ENCODE data around the gene ARL8B.

The ARL8B gene

DNA sequence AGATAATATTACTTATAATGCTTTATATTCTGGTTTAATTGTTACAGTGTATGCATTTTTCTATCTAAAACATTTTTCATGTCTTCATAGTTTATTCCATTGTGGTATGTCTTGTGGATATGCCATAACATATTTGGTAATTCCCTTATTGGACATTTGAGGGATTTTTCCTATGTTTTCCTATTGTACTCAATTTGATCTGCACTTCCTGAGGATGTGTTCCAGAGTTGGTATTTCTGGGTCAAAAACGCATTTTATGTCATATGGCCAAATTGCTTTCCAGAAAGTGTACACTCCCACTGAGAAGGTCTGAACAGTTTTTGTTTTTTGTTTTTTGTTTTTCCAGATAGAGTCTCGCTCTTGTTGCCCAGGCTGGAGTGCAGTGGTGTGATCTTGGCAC, 6.8 kb downstream of the ARL8B start:
- TF ChIP-seq, protein P1, sequence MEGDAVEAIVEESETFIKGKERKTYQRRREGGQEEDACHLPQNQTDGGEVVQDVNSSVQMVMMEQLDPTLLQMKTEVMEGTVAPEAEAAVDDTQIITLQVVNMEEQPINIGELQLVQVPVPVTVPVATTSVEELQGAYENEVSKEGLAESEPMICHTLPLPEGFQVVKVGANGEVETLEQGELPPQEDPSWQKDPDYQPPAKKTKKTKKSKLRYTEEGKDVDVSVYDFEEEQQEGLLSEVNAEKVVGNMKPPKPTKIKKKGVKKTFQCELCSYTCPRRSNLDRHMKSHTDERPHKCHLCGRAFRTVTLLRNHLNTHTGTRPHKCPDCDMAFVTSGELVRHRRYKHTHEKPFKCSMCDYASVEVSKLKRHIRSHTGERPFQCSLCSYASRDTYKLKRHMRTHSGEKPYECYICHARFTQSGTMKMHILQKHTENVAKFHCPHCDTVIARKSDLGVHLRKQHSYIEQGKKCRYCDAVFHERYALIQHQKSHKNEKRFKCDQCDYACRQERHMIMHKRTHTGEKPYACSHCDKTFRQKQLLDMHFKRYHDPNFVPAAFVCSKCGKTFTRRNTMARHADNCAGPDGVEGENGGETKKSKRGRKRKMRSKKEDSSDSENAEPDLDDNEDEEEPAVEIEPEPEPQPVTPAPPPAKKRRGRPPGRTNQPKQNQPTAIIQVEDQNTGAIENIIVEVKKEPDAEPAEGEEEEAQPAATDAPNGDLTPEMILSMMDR (IDR thresholded peaks at IDR 0.05): no peak
- H3K4me3 ChIP-seq (ENCODE audit: low read depth, low read length): no peak overlapping the region
- H3K27ac ChIP-seq: no peak overlapping the region
- no peak overlapping the region for H2AFZ ChIP-seq
- peaks cover 38% of the 10 kb centered on the region for H3K79me2 ChIP-seq
- H3K9me3 ChIP-seq (ENCODE audit: control insufficient read depth, low read length): no peaks in the 10 kb centered on the region
- no peak overlapping the region for H3K9ac ChIP-seq
- H3K4me2 ChIP-seq (ENCODE audit: low read length): no peak overlapping the region
- H3K4me1 ChIP-seq: peaks cover 2% of the 10 kb centered on the region
- no peaks in the 10 kb centered on the region for H3K27me3 ChIP-seq (ENCODE audit: control insufficient read depth, insufficient read depth, low read length)
- H3K36me3 ChIP-seq (ENCODE audit: control insufficient read depth, insufficient read depth, low read length): no peaks in the 10 kb centered on the region

DNA sequence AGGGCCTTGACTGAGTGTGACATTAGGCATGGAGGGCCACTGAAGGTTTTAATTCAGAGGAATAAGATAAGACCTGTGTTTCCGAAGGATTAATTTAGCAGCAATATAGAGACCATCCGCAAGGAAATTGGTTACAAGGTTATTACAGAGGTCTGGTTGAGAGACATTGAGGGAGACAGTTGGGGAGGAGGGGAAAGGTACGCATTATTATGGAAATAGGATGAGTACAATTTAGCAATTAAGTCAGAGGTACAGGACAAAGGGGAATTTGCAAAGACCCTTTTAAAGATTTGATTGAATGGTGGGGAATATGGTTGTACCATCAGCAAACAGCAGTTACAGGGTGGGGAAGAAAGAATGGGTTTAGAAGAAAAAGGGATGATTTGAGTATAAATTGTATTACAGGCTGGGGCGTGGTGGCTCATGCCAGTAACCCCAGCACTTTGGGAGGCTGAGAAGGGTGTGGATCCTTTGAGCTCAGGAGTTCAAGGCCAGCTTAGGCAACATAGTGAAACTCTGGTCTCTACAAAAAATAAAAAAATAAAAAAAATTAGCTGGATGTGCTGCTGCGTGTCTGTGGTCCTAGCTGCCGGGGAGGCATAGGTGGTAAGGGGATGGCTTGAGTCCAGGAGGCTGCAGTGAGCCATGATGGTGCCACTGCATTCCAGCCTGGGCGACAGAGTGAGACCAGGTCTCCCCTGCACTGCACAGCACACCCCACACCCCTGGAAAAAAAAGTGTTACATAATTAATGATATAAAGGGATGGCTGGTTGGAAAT, 11.3 kb downstream of the ARL8B start:
- H3K9ac ChIP-seq: no peak overlapping the region
- H3K4me2 ChIP-seq (ENCODE audit: low read length): no peak overlapping the region
- no peaks in the 10 kb centered on the region for H3K36me3 ChIP-seq (ENCODE audit: control insufficient read depth, insufficient read depth, low read length)
- H3K9me3 ChIP-seq (ENCODE audit: control insufficient read depth, low read length): no peaks in the 10 kb centered on the region
- H2AFZ ChIP-seq: no peak overlapping the region
- peaks cover 12% of the 10 kb centered on the region for H3K4me1 ChIP-seq
- TF ChIP-seq, protein P1 (IDR thresholded peaks at IDR 0.05): no peak
- no peak overlapping the region for H3K4me3 ChIP-seq (ENCODE audit: low read depth, low read length)
- H3K27me3 ChIP-seq (ENCODE audit: control insufficient read depth, insufficient read depth, low read length): no peaks in the 10 kb centered on the region
- peaks cover 54% of the 10 kb centered on the region for H3K79me2 ChIP-seq
- no peak overlapping the region for H3K27ac ChIP-seq

DNA sequence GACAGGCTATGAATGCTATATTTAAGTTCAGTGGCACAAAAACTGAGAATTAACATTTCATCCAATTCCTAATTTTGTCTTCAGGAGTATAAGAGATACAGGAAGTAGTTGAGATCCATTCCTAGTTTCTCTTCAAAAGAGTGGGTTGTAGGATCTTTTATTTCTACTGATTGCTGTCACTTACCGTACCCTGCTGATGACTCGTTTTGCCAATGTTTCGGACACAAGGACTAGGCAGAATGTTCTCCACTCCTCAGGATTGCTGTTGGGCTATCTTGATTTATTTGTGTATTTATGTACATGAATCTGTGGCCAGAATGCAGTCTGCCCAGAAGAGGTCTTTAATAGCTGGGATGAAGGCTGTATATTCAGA, 11.9 kb downstream of the ARL8B start:
- Histone ChIP-seq H3K36me3 (ENCODE audit: control insufficient read depth, insufficient read depth, low read length) (no peaks in the 10 kb centered on the region), H3K4me1 (peaks cover 12% of the 10 kb centered on the region), H3K27me3 (ENCODE audit: control insufficient read depth, insufficient read depth, low read length) (no peaks in the 10 kb centered on the region), H3K27ac (no peak overlapping the region), H3K9ac (no peak overlapping the region), H3K79me2 (peaks cover 54% of the 10 kb centered on the region), H3K4me3 (ENCODE audit: low read depth, low read length) (no peak overlapping the region), H3K9me3 (ENCODE audit: control insufficient read depth, low read length) (no peaks in the 10 kb centered on the region), H3K4me2 (ENCODE audit: low read length) (no peak overlapping the region), H2AFZ (no peak overlapping the region)
- TF ChIP-seq, protein P1 (IDR thresholded peaks at IDR 0.05): no peak

DNA sequence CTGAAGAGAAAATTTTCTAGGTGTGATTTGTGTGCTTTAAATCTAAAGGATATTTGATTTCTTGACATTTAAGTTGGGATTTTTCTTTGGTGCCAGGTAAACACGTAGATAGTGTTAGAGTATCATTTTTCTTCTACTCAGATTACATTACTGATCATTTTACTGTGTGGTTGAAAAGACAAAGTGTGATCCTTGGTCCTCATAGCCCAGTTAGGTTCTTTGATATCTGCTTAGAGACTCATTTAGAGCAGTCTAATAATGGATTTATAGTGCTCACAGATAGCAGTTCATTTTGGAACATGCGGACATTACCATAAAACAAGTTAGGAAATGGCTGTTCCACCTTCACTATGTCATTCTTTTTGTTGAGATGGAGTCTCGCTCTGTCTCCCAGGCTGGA, 12.4 kb downstream of the ARL8B start:
- Histone ChIP-seq H3K9ac (no peak overlapping the region), H3K9me3 (ENCODE audit: control insufficient read depth, low read length) (no peaks in the 10 kb centered on the region), H3K27me3 (ENCODE audit: control insufficient read depth, insufficient read depth, low read length) (no peaks in the 10 kb centered on the region), H2AFZ (no peak overlapping the region), H3K27ac (no peak overlapping the region), H3K4me2 (ENCODE audit: low read length) (no peak overlapping the region), H3K4me3 (ENCODE audit: low read depth, low read length) (no peak overlapping the region), H3K79me2 (peaks cover 58% of the 10 kb centered on the region), H3K4me1 (peaks cover 12% of the 10 kb centered on the region), H3K36me3 (ENCODE audit: control insufficient read depth, insufficient read depth, low read length) (no peaks in the 10 kb centered on the region)
- TF ChIP-seq, protein P1 (IDR thresholded peaks at IDR 0.05): no peak

Measured in parathyroid adenoma (tissue), 2 donors.